AG08395 (cell line): ENCODE data around the gene B9D1.

Experiments used
- DNase-seq: peaks from one replicate; pipeline ENCODE4 v3.0.0; 2012; ENCODE audit warnings: mixed read lengths, low spot score

Gene B9D1

GRCh38 chr17:19302791-19303331 is 59.7 kb downstream of the B9D1 start:
- DNase-seq: no peak

- DNase-seq: no peak
Observed at GRCh38 chr17:19301973-19302372, 60.5 kb downstream of the B9D1 start.

- DNase-seq: no peak
Observed at GRCh38 chr17:19301274-19301951, 61.1 kb downstream of the B9D1 start.

GRCh38 chr17:19299866-19300265 is 62.7 kb downstream of the B9D1 start:
- no peak for DNase-seq

GRCh38 chr17:19299214-19299747 is 63.2 kb downstream of the B9D1 start:
- no peak for DNase-seq

- no peak for DNase-seq
Observed at GRCh38 chr17:19298569-19299213, 63.8 kb downstream of the B9D1 start.

- no peak for DNase-seq
Observed at GRCh38 chr17:19296786-19297778, 65.4 kb downstream of the B9D1 start.

- no peak for DNase-seq
Observed at GRCh38 chr17:19295473-19296135, 66.9 kb downstream of the B9D1 start.

- DNase-seq: no peak
Observed at GRCh38 chr17:19294443-19294842, 68.1 kb downstream of the B9D1 start.
